SK-N-SH (cell line): ENCODE measurements around the gene CSNK1A1L. TPM values are rescaled to one million over a fixed set of nuclear protein-coding genes. Genes with fewer than 3 reads are reported as not detected.

ENCODE experiments used
- CTCF ChIA-PET: fragments of 300-600, 350-600 bp; formaldehyde crosslinking; extraction: SDS; loops from one replicate; lab custom pipeline; 2021; lab: Yijun Ruan, JAX
- POLR2A ChIA-PET: fragments of 350-600 bp; sonication (Branson Sonifier 250); formaldehyde crosslinking; extraction: SDS; loops from one replicate; lab custom pipeline; 2020; ENCODE audit warnings: antibody characterized with exemption, inconsistent platforms; lab: Yijun Ruan, JAX
- DNase-seq: peaks from one replicate; pipeline ENCODE4 v3.0.0; 2012
- H2AFZ ChIP-seq: fragments of 200-600 bp; sonication (generic); 2 replicates; pipeline ENCODE4 v1.8.1; 2016; ENCODE audit warnings: antibody characterized with exemption, mild to moderate bottlenecking, low read depth
- H3F3A ChIP-seq: fragments of 200-600 bp; sonication (generic); replicated peaks from 2 replicates; pipeline ENCODE3; 2016; ENCODE audit warnings: antibody characterized with exemption, mild to moderate bottlenecking; ENCODE audit not compliant: insufficient read depth
- H3K27ac ChIP-seq, 2 experiments: fragments of 200-500 bp in 1 of 2; fragments of 200-600 bp in 1 of 2; sonication (Bioruptor generic) in 1 of 2; sonication (generic), shearing (Covaris generic) in 1 of 2; 2 replicates each; pipeline versions ENCODE4 v1.5.1 to v1.6.1; 2014 to 2016; ENCODE audit warnings: low read depth in 2 of 2, inconsistent platforms in 1 of 2, low read length in 1 of 2, mild to moderate bottlenecking in 1 of 2, mixed read lengths in 1 of 2
- H3K27me3 ChIP-seq: fragments of 200-600 bp; sonication (generic), shearing (Covaris generic); 2 replicates; pipeline ENCODE4 v1.6.1; 2016; ENCODE audit warnings: mixed run types; ENCODE audit not compliant: insufficient read depth
- H3K36me3 ChIP-seq, 2 experiments: fragments of 200-500 bp in 1 of 2; fragments of 200-600 bp in 1 of 2; sonication (Bioruptor generic) in 1 of 2; sonication (generic) in 1 of 2; replicated peaks in 1 of 2; 2 replicates each; pipeline versions ENCODE3 to v1.5.1; 2014 to 2016; ENCODE audit warnings: low read length in 1 of 2, mild to moderate bottlenecking in 1 of 2; ENCODE audit not compliant: insufficient read depth in 2 of 2, control insufficient read depth in 1 of 2
- H3K4me1 ChIP-seq, 2 experiments: fragments of 200-500 bp in 1 of 2; fragments of 200-600 bp in 1 of 2; sonication (Bioruptor generic) in 1 of 2; sonication (generic), shearing (Covaris generic) in 1 of 2; 2 replicates each; pipeline versions ENCODE4 v1.5.1 to v1.6.1; 2014 to 2016; ENCODE audit warnings: low read depth in 1 of 2, low read length in 1 of 2, mixed run types in 1 of 2; ENCODE audit not compliant: insufficient read depth in 2 of 2, control insufficient read depth in 1 of 2
- H3K4me2 ChIP-seq: fragments of 200-600 bp; sonication (generic), shearing (Covaris generic); 2 replicates; pipeline ENCODE4 v1.6.1; 2017; ENCODE audit warnings: mixed run types
- H3K4me3 ChIP-seq, 2 experiments: fragments of 200-500 bp in 1 of 2; fragments of 200-600 bp in 1 of 2; sonication (Bioruptor generic) in 1 of 2; sonication (generic), shearing (Covaris generic) in 1 of 2; 2 replicates each; pipeline versions ENCODE4 v1.5.1 to v1.8.1; 2014 to 2016; ENCODE audit warnings: low read depth in 2 of 2, inconsistent platforms in 1 of 2, low read length in 1 of 2, mild to moderate bottlenecking in 1 of 2, mixed read lengths in 1 of 2, moderate library complexity in 1 of 2
- H3K79me2 ChIP-seq: fragments of 200-600 bp; sonication (generic); 2 replicates; pipeline ENCODE4 v1.8.1; 2017; ENCODE audit warnings: mild to moderate bottlenecking; ENCODE audit not compliant: insufficient read depth
- H3K9ac ChIP-seq: fragments of 200-600 bp; sonication (generic); 2 replicates; pipeline ENCODE4 v1.6.1; 2017; ENCODE audit warnings: mixed run types
- H3K9me2 ChIP-seq: fragments of 200-600 bp; sonication (generic); 2 replicates; pipeline ENCODE4 v1.6.1; 2017; ENCODE audit warnings: mixed run types
- H3K9me3 ChIP-seq: fragments of 200-600 bp; sonication (generic); 2 replicates; pipeline ENCODE4 v1.6.1; 2017; ENCODE audit warnings: mixed run types, mild to moderate bottlenecking, moderate library complexity
- H4K20me1 ChIP-seq: fragments of 200-600 bp; sonication (generic); 2 replicates; pipeline ENCODE4 v1.6.1; 2017; ENCODE audit warnings: mild to moderate bottlenecking, mixed run types; ENCODE audit not compliant: insufficient read depth
- ELF1 ChIP-seq: IDR thresholded peaks from 2 replicates; pipeline ENCODE4 v1.4.0; 2012
- EP300 ChIP-seq, 2 experiments: IDR thresholded peaks; 2 replicates each; pipeline versions ENCODE4 v1.4.0 to v1.6.1; 2012; ENCODE audit warnings: borderline replicate concordance in 1 of 2, low read depth in 1 of 2, low read length in 1 of 2
- EZH2phosphoT487 ChIP-seq: fragments of 200-600 bp; sonication (generic); IDR thresholded peaks from 2 replicates; pipeline ENCODE4 v1.6.1; 2017; ENCODE audit warnings: low read depth, mixed run types, mild to moderate bottlenecking, antibody characterized with exemption, moderate library complexity, borderline replicate concordance
- FOXM1 ChIP-seq: IDR thresholded peaks from 2 replicates; pipeline ENCODE4 v1.4.0; 2012; ENCODE audit warnings: low read depth, mild to moderate bottlenecking
- GATA2 ChIP-seq: sonication (generic); formaldehyde crosslinking; IDR thresholded peaks from 2 replicates; pipeline ENCODE4 v1.5.0; 2020; ENCODE audit warnings: mild to moderate bottlenecking, missing genetic modification reagents
- MXI1 ChIP-seq: IDR thresholded peaks from 2 replicates; pipeline ENCODE4 v1.6.1; 2012; ENCODE audit warnings: mild to moderate bottlenecking, low read depth, low read length, improper control_type of control experiment
- POLR2AphosphoS5 ChIP-seq: IDR thresholded peaks from 2 replicates; pipeline ENCODE4 v1.6.1; 2012; ENCODE audit warnings: low read depth, low read length
- RAD21 ChIP-seq: IDR thresholded peaks from 2 replicates; pipeline ENCODE4 v1.6.1; 2012; ENCODE audit warnings: mild to moderate bottlenecking, low read length
- RXRA ChIP-seq: IDR thresholded peaks from 2 replicates; pipeline ENCODE4 v1.4.0; 2012; ENCODE audit warnings: low read depth, mild to moderate bottlenecking, borderline replicate concordance
- SIN3A ChIP-seq: IDR thresholded peaks from 2 replicates; pipeline ENCODE4 v1.6.1; 2012; ENCODE audit warnings: low read depth, mild to moderate bottlenecking, low read length, moderate library complexity, borderline replicate concordance
- TCF12 ChIP-seq: IDR thresholded peaks from 2 replicates; pipeline ENCODE4 v1.4.0; 2012
- YY1 ChIP-seq: IDR thresholded peaks from 2 replicates; pipeline ENCODE4 v1.4.0; 2012; ENCODE audit warnings: low read depth, mild to moderate bottlenecking
- WGBS: methylation state at CpG from one replicate; pipeline ENCODE4 v1.1.6; 2017; ENCODE audit warnings: low lambda C conversion rate; 5-methylcytosine and 5-hydroxymethylcytosine counted together
- polyA plus RNA-seq, 3 experiments: library from polyadenylated mRNA; depleted of rRNA; stranded (reverse); fragments of >200 nt; gene quantifications; 2 replicates each; pipeline ENCODE4 v1.2.3, GENCODE V29; 2012
- TF ChIP-seq, protein P1 (sequence below): IDR thresholded peaks from 2 replicates; pipeline ENCODE4 v1.4.0; 2012; ENCODE audit warnings: low read depth, borderline replicate concordance
- TF ChIP-seq, protein P2 (sequence below): IDR thresholded peaks from 2 replicates; pipeline ENCODE4 v1.4.0; 2012; ENCODE audit warnings: low read depth
- TF ChIP-seq, protein P3 (sequence below): IDR thresholded peaks from 2 replicates; pipeline ENCODE4 v1.6.1; 2012; ENCODE audit warnings: mild to moderate bottlenecking, low read depth, low read length, moderate library complexity
- TF ChIP-seq, protein P4 (sequence below): fragments of 200-600 bp; sonication (generic); IDR thresholded peaks from 2 replicates; pipeline ENCODE4 v1.6.1; 2017; ENCODE audit warnings: antibody characterized with exemption, mild to moderate bottlenecking, moderate library complexity

Gene CSNK1A1L
- polyA plus RNA-seq, 1 of the 3 experiments (the other 2 are of a cell fraction) = not detected

DNA sequence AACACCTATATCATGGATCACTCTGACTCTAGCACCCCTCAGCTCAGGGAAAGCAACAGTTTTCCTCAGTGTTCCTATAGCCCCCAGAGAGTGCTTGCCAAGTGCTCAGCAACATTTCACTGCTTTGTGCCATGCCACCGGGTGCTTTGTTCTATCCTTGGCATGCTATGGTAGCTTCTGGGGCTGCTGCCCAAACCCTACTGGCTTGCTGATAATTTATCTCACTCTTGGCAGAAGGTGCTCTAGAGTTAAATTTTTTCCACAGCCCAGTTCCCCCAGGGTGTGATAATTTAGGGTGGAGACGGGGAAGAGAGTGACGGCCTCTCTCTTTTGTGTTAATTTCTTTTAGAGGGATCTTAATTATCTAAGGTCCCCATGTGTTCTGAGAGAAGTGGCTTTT is 12.6 kb upstream of the CSNK1A1L start:
- Histone ChIP-seq H3K4me2 (no peak overlapping the region), H3K9me2 (no peaks in the 10 kb centered on the region), H3K4me3 (no peak overlapping the region), H4K20me1 (no peaks in the 10 kb centered on the region), H2AFZ (no peak overlapping the region), H3K79me2 (no peaks in the 10 kb centered on the region), H3K4me1 (no peaks in the 10 kb centered on the region), H3K27ac (no peak overlapping the region), H3F3A (no peaks in the 10 kb centered on the region), H3K9me3 (no peaks in the 10 kb centered on the region), H3K27me3 (no peaks in the 10 kb centered on the region), H3K9ac (no peak overlapping the region), H3K36me3 (no peaks in the 10 kb centered on the region)
- POLR2A ChIA-PET = no interaction called here
- WGBS = 25% methylated on average over 3 of the region's 3 CpGs
- no peak for DNase-seq
- TF ChIP-seq RXRA = no peak
- no peak for TF ChIP-seq RAD21
- TF ChIP-seq, protein P1, sequence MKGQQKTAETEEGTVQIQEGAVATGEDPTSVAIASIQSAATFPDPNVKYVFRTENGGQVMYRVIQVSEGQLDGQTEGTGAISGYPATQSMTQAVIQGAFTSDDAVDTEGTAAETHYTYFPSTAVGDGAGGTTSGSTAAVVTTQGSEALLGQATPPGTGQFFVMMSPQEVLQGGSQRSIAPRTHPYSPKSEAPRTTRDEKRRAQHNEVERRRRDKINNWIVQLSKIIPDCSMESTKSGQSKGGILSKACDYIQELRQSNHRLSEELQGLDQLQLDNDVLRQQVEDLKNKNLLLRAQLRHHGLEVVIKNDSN = no peak
- no peak for TF ChIP-seq ELF1
- TF ChIP-seq, protein P2, sequence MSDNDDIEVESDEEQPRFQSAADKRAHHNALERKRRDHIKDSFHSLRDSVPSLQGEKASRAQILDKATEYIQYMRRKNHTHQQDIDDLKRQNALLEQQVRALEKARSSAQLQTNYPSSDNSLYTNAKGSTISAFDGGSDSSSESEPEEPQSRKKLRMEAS = no peak
- no peak for TF ChIP-seq TCF12
- no peak for TF ChIP-seq POLR2AphosphoS5
- TF ChIP-seq YY1 = no peak
- TF ChIP-seq MXI1 = no peak
- no peak for TF ChIP-seq SIN3A
- no peak for TF ChIP-seq EP300 (IDR thresholded peaks at IDR 0.05; ENCODE audit: borderline replicate concordance in 1 of 2, low read depth in 1 of 2, low read length in 1 of 2)
- TF ChIP-seq GATA2 = no peak
- TF ChIP-seq, protein P3, sequence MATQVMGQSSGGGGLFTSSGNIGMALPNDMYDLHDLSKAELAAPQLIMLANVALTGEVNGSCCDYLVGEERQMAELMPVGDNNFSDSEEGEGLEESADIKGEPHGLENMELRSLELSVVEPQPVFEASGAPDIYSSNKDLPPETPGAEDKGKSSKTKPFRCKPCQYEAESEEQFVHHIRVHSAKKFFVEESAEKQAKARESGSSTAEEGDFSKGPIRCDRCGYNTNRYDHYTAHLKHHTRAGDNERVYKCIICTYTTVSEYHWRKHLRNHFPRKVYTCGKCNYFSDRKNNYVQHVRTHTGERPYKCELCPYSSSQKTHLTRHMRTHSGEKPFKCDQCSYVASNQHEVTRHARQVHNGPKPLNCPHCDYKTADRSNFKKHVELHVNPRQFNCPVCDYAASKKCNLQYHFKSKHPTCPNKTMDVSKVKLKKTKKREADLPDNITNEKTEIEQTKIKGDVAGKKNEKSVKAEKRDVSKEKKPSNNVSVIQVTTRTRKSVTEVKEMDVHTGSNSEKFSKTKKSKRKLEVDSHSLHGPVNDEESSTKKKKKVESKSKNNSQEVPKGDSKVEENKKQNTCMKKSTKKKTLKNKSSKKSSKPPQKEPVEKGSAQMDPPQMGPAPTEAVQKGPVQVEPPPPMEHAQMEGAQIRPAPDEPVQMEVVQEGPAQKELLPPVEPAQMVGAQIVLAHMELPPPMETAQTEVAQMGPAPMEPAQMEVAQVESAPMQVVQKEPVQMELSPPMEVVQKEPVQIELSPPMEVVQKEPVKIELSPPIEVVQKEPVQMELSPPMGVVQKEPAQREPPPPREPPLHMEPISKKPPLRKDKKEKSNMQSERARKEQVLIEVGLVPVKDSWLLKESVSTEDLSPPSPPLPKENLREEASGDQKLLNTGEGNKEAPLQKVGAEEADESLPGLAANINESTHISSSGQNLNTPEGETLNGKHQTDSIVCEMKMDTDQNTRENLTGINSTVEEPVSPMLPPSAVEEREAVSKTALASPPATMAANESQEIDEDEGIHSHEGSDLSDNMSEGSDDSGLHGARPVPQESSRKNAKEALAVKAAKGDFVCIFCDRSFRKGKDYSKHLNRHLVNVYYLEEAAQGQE = no peak
- no peak for TF ChIP-seq FOXM1
- TF ChIP-seq EZH2phosphoT487 = no peak
- TF ChIP-seq, protein P4, sequence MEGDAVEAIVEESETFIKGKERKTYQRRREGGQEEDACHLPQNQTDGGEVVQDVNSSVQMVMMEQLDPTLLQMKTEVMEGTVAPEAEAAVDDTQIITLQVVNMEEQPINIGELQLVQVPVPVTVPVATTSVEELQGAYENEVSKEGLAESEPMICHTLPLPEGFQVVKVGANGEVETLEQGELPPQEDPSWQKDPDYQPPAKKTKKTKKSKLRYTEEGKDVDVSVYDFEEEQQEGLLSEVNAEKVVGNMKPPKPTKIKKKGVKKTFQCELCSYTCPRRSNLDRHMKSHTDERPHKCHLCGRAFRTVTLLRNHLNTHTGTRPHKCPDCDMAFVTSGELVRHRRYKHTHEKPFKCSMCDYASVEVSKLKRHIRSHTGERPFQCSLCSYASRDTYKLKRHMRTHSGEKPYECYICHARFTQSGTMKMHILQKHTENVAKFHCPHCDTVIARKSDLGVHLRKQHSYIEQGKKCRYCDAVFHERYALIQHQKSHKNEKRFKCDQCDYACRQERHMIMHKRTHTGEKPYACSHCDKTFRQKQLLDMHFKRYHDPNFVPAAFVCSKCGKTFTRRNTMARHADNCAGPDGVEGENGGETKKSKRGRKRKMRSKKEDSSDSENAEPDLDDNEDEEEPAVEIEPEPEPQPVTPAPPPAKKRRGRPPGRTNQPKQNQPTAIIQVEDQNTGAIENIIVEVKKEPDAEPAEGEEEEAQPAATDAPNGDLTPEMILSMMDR = no peak
- CTCF ChIA-PET = interaction anchor here (1.1 kb wide), 1 partner anchor 9 kb away, joined by 4 read pairs; no protein-coding TSS in a partner anchor
